ENCODE measurements around the gene ZBTB17. TPM values are rescaled to one million over a fixed set of nuclear protein-coding genes. Genes with fewer than 3 reads are reported as not detected.

The ZBTB17 gene
- total RNA-seq, 1 experiment from 2014 or later: 44.2 TPM

- TSS peak; percentile 6 for BruUV-seq (replicated peaks)
- Histone ChIP-seq H4K20me1 (ENCODE audit: low read length) (0 out of 2 replicates have a peak, but pooled peaks cover 4% of the 10 kb centered on the region), H3F3A (ENCODE audit: low read length, unreplicated experiment) (no peaks in the 10 kb centered on the region), H3K4me3 (ENCODE audit: low read length) (no peak overlapping the region), H3K36me3 (ENCODE audit: low read depth, low read length) (peaks cover 22% of the 10 kb centered on the region), H3K9me2 (replicated peaks; ENCODE audit: low read length) (no peaks in the 10 kb centered on the region), H3K27ac (ENCODE audit: low read length) (no peak overlapping the region), H3K27me3 (ENCODE audit: low read length) (no peaks in the 10 kb centered on the region), H3K9ac (ENCODE audit: low read length) (no peak overlapping the region), H3K4me1 (ENCODE audit: insufficient read depth, low read length) (0 out of 2 replicates have a peak, but pooled peaks cover 10% of the 10 kb centered on the region), H3K9me3 (ENCODE audit: low read length) (no peaks in the 10 kb centered on the region), H3K4me2 (ENCODE audit: low read length) (no peak overlapping the region), H2AFZ (ENCODE audit: low read length) (no peak overlapping the region), H3K79me2 (ENCODE audit: low read length) (peaks cover 68% of the 10 kb centered on the region)
- intact Hi-C loops (cut with micrococcal nuclease): no loop called here
- ChIA-PET CTCF (no interaction called here), POLR2A (ENCODE audit: unreplicated experiment) (no interaction called here)
- no peak for ATAC-seq
- TF ChIP-seq EZH2phosphoT487 (IDR thresholded peaks at IDR 0.05; ENCODE audit: borderline replicate concordance, low read length) (no peak), EZH2 (IDR thresholded peaks at IDR 0.05; ENCODE audit: low read length, unreplicated experiment) (no peak)
- TF ChIP-seq, protein P1, sequence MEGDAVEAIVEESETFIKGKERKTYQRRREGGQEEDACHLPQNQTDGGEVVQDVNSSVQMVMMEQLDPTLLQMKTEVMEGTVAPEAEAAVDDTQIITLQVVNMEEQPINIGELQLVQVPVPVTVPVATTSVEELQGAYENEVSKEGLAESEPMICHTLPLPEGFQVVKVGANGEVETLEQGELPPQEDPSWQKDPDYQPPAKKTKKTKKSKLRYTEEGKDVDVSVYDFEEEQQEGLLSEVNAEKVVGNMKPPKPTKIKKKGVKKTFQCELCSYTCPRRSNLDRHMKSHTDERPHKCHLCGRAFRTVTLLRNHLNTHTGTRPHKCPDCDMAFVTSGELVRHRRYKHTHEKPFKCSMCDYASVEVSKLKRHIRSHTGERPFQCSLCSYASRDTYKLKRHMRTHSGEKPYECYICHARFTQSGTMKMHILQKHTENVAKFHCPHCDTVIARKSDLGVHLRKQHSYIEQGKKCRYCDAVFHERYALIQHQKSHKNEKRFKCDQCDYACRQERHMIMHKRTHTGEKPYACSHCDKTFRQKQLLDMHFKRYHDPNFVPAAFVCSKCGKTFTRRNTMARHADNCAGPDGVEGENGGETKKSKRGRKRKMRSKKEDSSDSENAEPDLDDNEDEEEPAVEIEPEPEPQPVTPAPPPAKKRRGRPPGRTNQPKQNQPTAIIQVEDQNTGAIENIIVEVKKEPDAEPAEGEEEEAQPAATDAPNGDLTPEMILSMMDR (conservative IDR thresholded peaks at IDR 0.05; ENCODE audit: low read depth, low read length): no peak
- no peak for DNase-seq
These were observed 3.5 kb downstream of the ZBTB17 start for GRCh38 chr1:15972409-15972808.

- no TSS peak for BruUV-seq (replicated peaks)
- ChIA-PET CTCF (no interaction called here), POLR2A (ENCODE audit: unreplicated experiment) (no interaction called here)
- no peak for TF ChIP-seq EZH2phosphoT487 (IDR thresholded peaks at IDR 0.05; ENCODE audit: borderline replicate concordance, low read length)
- TF ChIP-seq, protein P1 (conservative IDR thresholded peaks at IDR 0.05; ENCODE audit: low read depth, low read length): no peak
- no peak for TF ChIP-seq EZH2 (IDR thresholded peaks at IDR 0.05; ENCODE audit: low read length, unreplicated experiment)
- H3F3A ChIP-seq (ENCODE audit: low read length, unreplicated experiment): no peaks in the 10 kb centered on the region
- peaks cover 78% of the 10 kb centered on the region for H3K79me2 ChIP-seq (ENCODE audit: low read length)
- H3K36me3 ChIP-seq (ENCODE audit: low read depth, low read length): peaks cover 23% of the 10 kb centered on the region
- H3K9ac ChIP-seq (ENCODE audit: low read length): no peak overlapping the region
- DNase-seq (no peak), ATAC-seq (no peak)
- no peak overlapping the region for H3K27ac ChIP-seq (ENCODE audit: low read length)
- no peaks in the 10 kb centered on the region for H3K9me2 ChIP-seq (replicated peaks; ENCODE audit: low read length)
- intact Hi-C loops (cut with micrococcal nuclease): no loop called here
- no peak overlapping the region for H3K4me3 ChIP-seq (ENCODE audit: low read length)
- H3K27me3 ChIP-seq (ENCODE audit: low read length): no peaks in the 10 kb centered on the region
- H3K9me3 ChIP-seq (ENCODE audit: low read length): no peaks in the 10 kb centered on the region
- 0 out of 2 replicates have a peak, but pooled peaks cover 4% of the 10 kb centered on the region for H3K4me1 ChIP-seq (ENCODE audit: insufficient read depth, low read length)
- H2AFZ ChIP-seq (ENCODE audit: low read length): no peak overlapping the region
- no peak overlapping the region for H3K4me2 ChIP-seq (ENCODE audit: low read length)
- H4K20me1 ChIP-seq (ENCODE audit: low read length): 0 out of 2 replicates have a peak, but pooled peaks cover 4% of the 10 kb centered on the region
These were observed 5.0 kb downstream of the ZBTB17 start for GRCh38 chr1:15970911-15971310.

DNA sequence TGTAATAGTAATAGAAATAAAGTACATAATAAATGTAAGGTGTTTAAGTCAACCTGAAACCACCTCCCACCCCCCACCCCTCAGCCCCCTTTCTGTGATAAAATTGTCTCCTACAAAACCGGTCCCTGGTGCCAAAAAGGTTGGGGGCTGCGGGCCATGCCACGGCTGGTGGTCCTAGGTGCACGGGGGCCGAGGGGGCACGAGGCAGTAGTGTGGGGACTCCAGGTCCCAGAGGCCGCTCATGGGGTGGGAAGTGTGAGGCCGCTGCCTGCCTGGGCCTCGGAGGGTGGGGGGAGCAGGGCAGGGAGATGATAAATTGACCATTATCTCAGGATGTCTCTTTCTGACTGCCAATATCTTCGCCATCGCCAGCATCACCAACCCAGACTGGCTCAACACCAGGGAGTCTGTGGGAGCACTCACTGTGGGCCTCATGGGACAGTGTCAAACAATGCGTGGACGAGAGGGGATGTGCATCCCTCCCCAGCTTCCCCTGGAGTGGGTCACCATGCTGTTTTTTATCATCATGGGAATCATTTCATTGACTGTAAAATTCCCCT lies 6.5 kb downstream of the ZBTB17 start:
- no peak overlapping the region for H3K4me3 ChIP-seq (ENCODE audit: low read length)
- no peaks in the 10 kb centered on the region for H3F3A ChIP-seq (ENCODE audit: low read length, unreplicated experiment)
- DNase-seq (no peak), ATAC-seq (no peak)
- peaks cover 75% of the 10 kb centered on the region for H3K79me2 ChIP-seq (ENCODE audit: low read length)
- no peaks in the 10 kb centered on the region for H3K27me3 ChIP-seq (ENCODE audit: low read length)
- no peaks in the 10 kb centered on the region for H4K20me1 ChIP-seq (ENCODE audit: low read length)
- peaks cover 30% of the 10 kb centered on the region for H3K36me3 ChIP-seq (ENCODE audit: low read depth, low read length)
- TF ChIP-seq EZH2 (IDR thresholded peaks at IDR 0.05; ENCODE audit: low read length, unreplicated experiment) (no peak), EZH2phosphoT487 (IDR thresholded peaks at IDR 0.05; ENCODE audit: borderline replicate concordance, low read length) (no peak)
- TF ChIP-seq, protein P1 (conservative IDR thresholded peaks at IDR 0.05; ENCODE audit: low read depth, low read length): no peak
- no peaks in the 10 kb centered on the region for H3K9me3 ChIP-seq (ENCODE audit: low read length)
- H3K4me2 ChIP-seq (ENCODE audit: low read length): no peak overlapping the region
- no peak overlapping the region for H2AFZ ChIP-seq (ENCODE audit: low read length)
- H3K27ac ChIP-seq (ENCODE audit: low read length): no peak overlapping the region
- no TSS peak for BruUV-seq (replicated peaks)
- intact Hi-C loops (cut with micrococcal nuclease): no loop called here
- H3K9ac ChIP-seq (ENCODE audit: low read length): no peak overlapping the region
- POLR2A ChIA-PET (ENCODE audit: unreplicated experiment): no interaction called here
- no peaks in the 10 kb centered on the region for H3K9me2 ChIP-seq (replicated peaks; ENCODE audit: low read length)
- CTCF ChIA-PET: no interaction called here
- H3K4me1 ChIP-seq (ENCODE audit: insufficient read depth, low read length): peaks cover 3% of the 10 kb centered on the region

All from PC-3 (cell line).